Cardiac septum (tissue), 1 donor: Measurements from ENCODE around the gene KDM4C. TPM values are rescaled to one million over a fixed set of nuclear protein-coding genes. Genes with fewer than 3 reads are reported as not detected.
"Not testable (repeated sequence)": the region's sequence is repeated elsewhere in the genome, so short reads cannot be mapped to it uniquely, and the experiment has no call there.

ENCODE experiments used
- DNase-seq: peaks from one replicate; pipeline ENCODE4 v3.0.0-alpha.2; 2020; ENCODE audit warnings: low spot score
- intact Hi-C: fragments of 100-400 bp; cut with DNase I; formaldehyde crosslinking; loops from one replicate; pipeline ENCODE4 v1.14.0; 2022
- total RNA-seq: library from RNA; stranded (reverse); fragmentation: NEBNext Ultra II Directional; extraction: Animal tissue kit (Norgen Biotek cat#: 25700); gene quantifications from one replicate; pipeline ENCODE4 v1.2.1, GENCODE V29; 2021
- donor health status: DM: no; HTN: no; CAD: no.

Gene KDM4C
- total RNA-seq, 1 donor from 2014 or later: 16.8 TPM

DNA sequence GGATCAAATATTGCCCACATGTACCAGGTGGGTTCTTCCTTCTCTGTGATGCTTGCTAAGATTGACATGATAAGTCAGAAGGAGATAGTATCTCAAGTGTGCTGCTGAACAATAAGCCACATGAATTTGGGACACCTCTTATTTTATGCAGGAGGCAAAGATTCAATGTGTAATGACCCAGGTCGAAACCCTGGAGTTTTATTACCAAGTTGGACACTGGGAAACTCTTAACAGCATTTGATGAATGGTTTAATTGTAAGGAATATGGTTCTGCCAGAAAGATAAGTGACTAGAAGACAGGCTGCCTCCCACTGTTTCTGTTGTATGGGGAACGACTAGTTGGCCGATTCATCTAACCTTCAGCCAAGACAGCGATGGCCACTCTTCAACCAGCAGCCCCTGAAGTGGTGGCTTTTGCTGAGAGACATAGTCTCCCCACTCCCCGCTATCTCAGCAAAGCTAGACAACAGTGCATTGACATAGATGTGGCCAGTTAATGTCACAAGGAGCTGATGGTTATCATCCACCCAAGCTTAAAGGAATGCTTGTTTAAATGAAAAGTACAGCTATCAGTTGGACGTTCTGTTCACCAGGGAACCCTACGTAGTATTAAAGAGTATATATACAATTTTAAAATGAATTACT, 407.7 kb downstream of the KDM4C start:
- intact Hi-C loops: no loop called here
- no peak for DNase-seq

DNA sequence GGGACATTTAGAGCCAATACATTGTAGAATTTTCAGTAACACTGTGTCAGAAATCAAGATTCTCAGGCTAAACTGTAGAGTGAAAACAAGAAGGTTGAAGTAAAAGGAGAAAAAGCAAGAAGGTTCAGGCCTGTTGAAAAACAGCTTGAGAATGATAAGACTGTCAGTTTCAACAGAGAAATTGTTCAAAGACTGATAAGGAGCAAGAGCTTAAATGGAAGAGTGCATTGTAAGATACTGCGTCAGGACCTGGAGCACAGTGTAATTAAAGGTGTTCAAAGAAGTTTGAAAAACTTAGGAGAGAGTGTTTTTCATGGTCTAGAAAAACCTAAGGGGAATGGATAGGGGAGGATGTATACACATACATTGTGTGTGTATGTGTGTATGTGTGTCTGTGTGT, 408.3 kb downstream of the KDM4C start:
- intact Hi-C loops: no loop called here
- no peak for DNase-seq

DNA sequence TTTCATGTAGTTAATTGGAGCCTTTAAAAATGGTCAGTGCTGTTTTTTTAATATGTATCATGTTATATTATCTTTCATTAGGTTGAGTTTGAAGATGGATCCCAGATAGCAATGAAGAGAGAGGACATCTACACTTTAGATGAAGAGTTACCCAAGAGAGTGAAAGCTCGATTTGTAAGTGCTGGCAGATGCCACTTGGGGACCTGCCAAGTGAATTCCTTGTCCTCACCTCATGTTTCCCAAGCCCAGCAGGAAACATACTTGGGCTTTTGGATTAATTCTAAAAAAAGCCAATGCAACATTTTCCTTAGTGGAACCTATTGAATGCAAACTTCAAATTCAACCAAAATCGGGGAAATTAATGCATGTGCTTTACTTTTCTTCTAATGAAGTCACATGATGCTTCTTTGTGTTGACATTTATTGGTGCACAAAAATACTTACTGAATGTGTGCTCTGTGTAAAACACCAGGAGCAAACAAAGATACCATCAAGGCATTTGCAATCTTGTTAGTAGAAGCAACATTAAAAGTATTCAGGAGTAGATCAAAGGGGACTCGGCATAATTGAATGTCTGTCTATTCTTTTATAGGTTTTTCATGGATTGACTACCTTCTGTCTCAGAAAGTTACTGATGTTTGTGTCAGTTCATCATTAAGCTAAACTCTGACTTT, 412.1 kb downstream of the KDM4C start:
- intact Hi-C loops: no loop called here
- no peak for DNase-seq

DNA sequence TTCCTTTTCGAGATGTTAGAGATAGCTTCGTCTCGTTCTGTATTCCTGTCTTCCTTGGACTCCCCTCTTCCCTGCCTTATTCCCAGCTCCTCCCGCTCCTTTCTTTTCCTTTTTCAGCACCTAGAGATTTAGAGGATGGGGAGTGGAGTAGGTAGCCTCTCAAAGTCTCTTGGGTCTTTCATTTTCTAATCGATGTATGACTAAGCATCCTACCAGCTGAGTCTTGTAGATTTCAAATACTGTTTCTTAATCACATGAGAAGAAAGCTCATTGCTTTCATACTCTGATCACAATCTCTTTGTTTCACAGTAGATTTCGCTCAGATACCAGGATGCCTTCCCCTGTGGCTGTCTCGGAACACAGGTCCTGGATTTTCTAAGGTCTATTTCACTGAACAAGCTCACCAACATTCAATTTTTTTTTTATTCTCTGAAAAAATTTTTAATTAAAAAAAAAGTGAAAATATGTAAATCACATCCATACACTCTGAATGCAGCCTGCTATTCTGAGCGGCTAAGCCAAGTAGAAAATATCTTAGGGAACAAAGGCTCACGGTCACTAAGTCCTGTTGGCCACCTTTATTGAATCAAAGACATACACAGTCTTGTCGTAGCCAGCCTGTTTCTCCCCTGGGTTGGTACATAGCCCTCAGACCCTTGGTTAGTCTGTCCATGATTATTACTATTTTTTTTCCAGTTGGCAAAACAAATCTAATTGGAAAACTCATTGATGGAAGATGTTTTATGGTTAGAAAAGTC, 413.8 kb downstream of the KDM4C start:
- intact Hi-C loops: no loop called here
- no peak for DNase-seq

DNA sequence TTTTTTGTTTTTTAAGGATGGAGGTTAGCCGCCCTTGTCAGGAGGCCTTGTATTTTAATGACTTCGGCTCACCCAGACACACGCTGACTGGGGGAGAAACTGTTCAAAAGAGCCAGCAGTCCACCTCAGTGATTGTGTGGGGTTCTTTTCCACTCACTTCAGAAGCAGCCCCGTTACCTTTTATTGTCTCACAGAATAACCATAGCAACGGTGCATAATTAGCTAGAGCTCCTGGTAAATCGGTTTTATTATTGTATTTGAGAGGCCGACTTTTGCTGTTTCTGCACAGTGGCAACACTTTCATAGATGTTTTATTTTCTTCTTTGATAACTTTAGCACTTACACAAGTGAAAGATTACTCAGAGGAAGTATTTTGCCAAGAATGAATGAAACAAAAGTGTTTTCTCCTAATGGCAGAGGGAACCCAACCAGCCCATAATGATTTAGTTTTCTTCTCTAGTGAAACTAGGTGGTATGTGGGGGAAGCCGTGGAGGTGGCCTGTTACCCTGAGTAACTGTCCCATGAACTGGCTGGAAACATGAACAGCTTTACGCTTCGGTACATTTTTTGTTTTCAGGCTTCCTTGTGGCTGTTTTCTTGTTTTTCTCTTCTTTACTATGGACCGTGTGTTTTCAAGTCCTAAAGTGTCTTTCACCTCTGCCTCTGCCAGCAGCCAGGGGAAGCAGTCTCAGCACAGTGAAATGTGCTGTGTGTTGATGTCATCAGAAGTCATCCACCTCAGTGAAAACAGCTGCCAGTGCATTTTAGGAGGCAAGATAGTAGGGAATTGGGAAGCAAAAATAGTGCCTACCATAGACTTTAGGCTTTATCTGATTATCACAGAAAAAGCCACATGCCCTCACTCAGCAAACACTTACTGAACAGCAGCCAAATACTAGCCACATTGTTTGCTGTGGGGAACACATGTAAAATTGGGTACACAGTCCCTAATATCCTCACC, 414.7 kb downstream of the KDM4C start:
- intact Hi-C loops: no loop called here
- no peak for DNase-seq

DNA sequence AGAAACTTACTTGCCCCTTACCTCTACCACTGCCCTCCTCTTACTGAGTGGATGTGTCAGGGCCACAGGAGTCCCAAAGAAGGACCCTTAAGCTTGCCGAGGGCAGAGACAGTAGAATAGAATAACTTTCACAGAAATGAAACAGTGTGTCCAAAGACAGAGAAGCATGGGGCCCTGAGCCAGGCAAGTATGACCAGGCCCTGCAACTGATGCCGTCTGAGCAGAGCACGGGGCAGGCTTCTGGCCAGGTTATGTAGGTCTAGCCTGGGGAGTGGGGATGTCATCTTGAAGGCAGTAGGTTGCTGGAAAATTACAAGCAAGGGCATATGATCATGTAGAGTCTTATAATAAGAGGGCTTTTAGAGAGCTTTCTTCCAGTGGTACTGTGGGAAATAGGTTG, 415.4 kb downstream of the KDM4C start:
- intact Hi-C loops: no loop called here
- no peak for DNase-seq

DNA sequence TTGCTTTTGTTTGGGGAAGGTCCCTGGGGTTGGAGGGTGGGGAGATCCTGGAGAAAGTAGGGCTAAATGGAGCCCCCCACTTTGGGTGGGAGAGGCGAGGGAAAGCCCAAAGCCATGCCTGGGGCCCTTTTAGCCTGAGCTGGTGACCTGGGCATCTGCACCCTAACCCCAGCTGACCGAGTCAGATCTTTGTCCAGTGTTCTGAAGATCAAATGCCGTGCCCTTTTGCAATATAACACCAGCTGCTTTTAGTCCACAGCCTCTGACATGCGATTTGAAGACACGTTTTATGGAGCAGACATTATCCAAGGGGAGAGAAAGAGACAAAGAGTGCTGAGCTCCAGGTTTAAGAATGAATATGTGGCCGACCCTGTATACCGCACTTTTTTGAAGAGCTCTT, 416.5 kb downstream of the KDM4C start:
- intact Hi-C loops: no loop called here
- DNase-seq: no peak

DNA sequence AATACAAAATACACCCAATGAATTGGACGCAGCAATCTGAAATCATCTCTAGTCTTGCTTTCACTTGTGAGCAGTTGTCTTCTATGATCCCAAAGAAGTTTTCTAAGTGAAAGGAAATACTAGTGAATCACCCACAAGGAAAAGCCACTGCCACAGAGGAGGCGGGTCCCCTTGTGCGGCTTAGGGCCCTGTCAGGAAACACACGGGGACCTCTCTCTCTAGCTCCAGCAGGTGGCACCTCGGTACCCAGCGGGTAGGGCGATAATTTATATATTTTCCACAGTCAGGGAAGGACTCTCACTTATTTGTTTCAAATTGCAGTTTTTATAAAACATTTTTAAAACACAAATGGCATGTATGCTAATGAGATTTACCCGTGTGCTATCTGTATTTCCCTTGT, 417.1 kb downstream of the KDM4C start:
- DNase-seq: no peak
- intact Hi-C loops: no loop called here

DNA sequence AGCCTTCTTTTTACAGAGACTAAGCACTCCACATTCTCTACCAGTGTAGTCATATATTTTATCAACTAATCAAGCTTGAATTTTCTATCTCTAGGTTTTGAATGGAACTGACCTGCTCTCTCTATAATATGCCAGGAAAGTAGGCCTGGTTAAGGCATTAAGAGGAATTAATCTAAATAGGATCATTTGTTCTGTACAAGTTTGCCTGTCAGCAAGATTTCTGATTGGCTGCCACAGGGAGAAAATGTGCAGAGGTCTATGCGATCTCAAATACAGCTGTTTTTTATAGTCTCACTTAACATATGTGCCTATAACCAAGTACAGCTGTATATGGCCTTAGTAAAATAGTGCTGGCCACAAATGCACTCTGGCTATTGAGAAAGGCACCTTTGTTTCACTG, 418.8 kb downstream of the KDM4C start:
- DNase-seq: no peak
- intact Hi-C loops: no loop called here

DNA sequence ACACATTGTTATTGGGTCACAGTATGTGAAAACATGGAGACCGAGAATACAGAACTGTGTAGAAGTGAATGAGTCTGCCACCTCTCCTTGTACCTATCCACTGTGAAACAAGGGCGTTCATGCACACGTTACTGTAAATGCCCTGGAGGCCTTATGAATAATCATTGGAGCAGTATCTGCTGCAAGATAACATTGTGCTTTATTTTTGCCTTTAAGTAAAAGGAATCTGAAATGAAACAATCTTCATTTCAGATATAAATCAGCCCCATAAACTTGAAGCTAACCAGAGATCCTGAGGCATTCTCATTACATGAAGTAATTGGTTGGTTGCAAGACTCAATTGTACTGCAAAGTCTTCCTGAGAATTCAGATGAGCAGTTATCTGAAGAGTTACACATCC, 419.6 kb downstream of the KDM4C start:
- no peak for DNase-seq
- intact Hi-C loops: no loop called here

DNA sequence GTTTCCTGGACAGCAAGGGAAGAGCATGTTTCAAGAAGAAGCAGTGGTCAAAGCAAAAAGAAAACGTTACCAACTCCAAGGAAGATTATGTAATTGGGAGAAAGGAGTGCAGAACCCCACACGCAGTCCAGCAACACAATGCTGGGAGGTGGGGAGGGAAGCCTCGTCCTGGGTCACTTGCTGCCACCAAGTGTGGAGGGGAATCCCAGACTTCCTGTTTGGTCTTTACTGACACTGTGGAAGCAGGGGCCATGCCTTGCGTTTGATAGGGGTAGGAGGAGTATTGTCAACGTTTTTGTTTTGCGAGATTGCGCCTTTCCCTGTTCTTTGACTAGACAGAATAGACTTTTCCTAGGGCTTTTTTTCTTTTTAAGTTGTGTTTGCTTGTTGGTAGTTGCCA, 421.0 kb downstream of the KDM4C start:
- intact Hi-C loops: no loop called here
- no peak for DNase-seq

DNA sequence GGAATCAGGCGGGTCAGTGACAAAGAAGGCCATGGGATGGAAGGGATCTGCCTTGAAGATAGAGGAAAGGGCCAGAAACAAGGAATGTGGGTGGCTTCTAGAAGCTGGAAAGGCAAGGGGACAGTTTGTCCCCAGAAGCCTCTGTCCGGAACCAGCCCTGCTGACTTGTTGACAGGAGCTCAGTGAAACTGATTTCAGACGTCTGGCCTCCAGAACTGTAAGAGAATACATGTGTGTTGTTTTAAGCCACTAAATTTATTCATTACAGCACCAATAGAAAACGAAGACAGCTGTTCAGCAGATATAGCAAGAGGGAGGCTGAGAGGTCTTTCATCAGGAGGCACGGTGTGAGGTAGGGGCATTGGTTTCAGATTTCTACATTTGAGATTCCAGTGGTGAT, 422.5 kb downstream of the KDM4C start:
- intact Hi-C loops: loop anchor here (10.0 kb wide), 1 partner anchor 125 kb away; no protein-coding TSS in a partner anchor
- DNase-seq: no peak

DNA sequence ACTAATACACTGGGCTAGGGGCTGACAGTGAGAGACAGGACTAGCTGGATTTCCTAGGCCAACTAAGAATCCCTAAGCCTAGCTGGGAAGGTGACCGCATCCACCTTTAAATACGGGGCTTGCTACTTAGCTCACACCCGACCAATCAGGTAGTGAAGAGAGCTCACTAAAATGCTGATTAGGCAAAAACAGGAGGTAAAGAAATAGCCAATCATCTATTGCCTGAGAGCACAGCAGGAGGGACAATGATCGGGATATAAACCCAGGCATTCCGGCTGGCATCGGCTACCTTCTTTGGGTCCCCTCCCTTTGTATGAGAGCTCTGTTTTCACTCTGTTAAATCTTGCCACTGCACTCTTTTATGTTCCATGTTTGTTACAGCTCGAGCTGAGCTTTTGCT, 425.4 kb downstream of the KDM4C start:
- intact Hi-C loops: loop anchor here (10.0 kb wide), 1 partner anchor 128 kb away; no protein-coding TSS in a partner anchor
- DNase-seq: not testable (repeated sequence)

DNA sequence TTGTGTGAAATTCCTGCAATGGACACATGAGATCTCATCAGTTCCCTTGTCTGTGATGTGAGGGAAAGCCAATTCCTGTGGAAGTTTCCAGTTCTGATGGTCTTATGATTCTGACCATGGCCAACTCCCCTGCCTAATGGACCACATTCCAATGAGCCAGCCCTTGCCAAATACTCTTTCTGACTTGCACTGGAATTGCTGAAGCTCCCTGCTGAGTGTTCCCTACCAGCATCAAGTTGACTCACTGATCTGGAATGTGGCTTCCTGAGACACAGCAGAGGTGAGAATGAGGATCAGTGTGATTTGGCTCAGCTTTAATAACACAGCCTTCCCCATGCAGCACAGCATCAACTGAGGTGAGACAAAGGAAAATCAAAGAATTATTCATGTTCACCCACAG, 427.8 kb downstream of the KDM4C start:
- intact Hi-C loops: loop anchor here (10.0 kb wide), 1 partner anchor 131 kb away; no protein-coding TSS in a partner anchor
- no peak for DNase-seq

DNA sequence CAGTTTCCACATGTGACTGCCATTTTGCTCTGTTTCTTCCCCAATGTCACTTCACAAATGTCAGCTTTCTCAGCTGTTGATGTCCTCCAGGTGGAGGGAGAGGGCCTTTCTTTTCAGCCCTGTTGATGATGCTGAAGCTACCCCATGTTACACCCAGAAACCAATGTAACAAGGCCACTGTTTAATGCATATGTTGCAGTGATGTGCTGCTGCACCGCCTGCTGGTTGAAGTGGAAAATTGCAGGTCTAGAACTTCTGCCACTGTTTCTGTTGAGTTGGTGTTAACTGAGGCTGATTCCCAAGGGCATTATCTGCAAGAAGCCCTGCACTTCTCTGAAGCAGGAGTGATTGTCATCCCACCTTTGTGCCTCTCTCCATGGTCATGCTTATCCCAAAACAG, 428.4 kb downstream of the KDM4C start:
- intact Hi-C loops: loop anchor here (10.0 kb wide), 1 partner anchor 131 kb away; no protein-coding TSS in a partner anchor
- DNase-seq: no peak

DNA sequence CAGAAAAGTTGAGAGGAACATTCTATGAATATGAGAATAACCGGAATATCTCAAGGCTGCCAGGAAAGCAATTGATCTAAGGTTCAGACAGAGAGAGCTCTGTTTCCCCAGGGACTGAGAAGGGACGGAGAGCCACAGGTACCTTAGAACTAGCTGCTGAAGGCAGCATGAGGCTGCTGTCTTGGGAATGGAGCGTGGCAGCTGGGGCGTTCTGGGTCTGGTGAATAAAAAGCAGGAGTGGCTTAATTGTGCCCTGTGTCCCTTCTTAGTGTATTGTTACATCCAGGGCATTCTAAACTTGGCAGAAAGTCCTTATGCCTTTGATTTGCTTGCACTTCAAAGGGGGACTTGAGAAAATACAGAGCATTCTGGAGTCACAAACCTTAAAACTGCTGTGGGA, 434.5 kb downstream of the KDM4C start:
- no peak for DNase-seq
- intact Hi-C loops: no loop called here

DNA sequence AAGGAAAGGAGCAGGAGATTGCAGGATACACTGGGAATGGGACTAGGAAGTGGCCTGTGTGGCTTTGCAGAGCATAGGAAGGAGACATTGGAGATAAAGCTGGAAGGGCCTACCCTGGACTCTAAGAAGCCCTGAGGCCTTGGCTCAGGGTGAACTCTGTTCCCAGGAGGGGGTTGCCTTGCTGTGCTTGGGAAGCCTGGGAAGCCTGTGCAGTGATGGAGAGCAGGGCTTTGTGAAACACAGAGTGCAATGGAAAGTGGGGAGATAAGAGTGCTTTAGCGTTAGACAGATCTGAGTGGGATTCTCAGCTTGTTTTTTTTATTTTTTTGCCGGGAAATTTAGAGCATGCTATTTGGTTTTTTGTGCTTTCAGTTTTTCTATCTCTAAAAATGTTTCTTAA, 437.8 kb downstream of the KDM4C start:
- intact Hi-C loops: no loop called here

DNA sequence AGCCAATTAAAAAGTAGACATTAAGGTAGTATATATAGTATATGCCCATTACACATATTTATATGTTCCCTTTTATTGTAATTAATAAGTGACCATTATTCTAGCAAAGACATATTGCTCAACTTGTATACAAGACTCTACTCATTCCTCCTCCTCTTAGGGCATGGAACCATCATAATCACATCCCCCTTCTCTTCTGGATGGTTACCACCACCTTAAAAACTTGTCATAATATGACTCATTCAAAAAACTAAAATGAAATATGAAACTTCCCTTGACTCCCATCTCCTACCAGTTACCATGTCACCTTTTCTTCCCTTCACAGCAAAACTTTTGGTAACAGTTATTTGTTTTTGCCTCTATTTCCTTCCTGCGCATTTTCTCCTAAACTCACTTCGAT, 438.7 kb downstream of the KDM4C start:
- intact Hi-C loops: no loop called here
- no peak for DNase-seq

More for the DNA sequence above, 437.8 kb downstream of the KDM4C start:
- no peak for DNase-seq

DNA sequence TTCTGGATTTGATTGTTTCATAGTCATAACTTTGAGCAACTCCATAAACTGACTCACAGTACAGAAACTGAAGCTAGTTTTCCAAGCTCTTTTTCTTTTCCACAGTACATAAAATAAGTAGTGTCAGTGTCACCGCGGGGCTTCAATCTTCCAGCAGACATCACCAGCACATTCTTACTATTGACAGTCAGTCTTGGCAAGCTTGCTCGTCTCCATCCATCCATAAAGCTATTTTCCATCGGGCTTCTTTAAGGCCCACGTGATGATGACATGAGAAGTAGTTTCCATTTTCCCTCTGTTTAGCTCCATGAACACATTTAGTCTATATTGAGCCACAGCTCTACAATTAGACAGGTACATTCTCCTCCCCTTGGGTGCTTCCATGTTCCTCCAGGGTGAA, 443.4 kb downstream of the KDM4C start:
- DNase-seq: no peak
- intact Hi-C loops: no loop called here

DNA sequence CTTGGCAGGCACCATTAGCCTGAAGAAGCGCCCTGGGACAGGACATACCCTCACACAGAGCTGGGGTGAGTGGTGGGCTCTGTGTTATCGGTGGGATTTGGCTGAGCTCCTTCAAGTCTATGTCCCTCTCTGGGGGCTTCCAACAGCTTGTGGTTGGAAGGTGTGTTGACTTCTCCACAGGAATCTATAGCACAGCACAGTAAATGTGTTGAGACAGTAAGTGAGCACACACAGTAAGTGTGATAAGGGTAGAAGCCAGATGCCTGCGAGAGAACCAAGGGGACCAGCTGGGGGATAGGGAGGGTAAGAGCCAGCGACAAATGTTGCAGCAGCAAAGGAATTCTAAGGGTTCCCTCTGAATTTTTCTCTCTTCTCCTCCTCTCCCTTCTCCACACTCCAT, 448.0 kb downstream of the KDM4C start:
- no peak for DNase-seq
- intact Hi-C loops: no loop called here
